Measurements from ENCODE around the gene PRTG.

Gene PRTG, protein sequence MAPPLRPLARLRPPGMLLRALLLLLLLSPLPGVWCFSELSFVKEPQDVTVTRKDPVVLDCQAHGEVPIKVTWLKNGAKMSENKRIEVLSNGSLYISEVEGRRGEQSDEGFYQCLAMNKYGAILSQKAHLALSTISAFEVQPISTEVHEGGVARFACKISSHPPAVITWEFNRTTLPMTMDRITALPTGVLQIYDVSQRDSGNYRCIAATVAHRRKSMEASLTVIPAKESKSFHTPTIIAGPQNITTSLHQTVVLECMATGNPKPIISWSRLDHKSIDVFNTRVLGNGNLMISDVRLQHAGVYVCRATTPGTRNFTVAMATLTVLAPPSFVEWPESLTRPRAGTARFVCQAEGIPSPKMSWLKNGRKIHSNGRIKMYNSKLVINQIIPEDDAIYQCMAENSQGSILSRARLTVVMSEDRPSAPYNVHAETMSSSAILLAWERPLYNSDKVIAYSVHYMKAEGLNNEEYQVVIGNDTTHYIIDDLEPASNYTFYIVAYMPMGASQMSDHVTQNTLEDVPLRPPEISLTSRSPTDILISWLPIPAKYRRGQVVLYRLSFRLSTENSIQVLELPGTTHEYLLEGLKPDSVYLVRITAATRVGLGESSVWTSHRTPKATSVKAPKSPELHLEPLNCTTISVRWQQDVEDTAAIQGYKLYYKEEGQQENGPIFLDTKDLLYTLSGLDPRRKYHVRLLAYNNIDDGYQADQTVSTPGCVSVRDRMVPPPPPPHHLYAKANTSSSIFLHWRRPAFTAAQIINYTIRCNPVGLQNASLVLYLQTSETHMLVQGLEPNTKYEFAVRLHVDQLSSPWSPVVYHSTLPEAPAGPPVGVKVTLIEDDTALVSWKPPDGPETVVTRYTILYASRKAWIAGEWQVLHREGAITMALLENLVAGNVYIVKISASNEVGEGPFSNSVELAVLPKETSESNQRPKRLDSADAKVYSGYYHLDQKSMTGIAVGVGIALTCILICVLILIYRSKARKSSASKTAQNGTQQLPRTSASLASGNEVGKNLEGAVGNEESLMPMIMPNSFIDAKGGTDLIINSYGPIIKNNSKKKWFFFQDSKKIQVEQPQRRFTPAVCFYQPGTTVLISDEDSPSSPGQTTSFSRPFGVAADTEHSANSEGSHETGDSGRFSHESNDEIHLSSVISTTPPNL

DNA sequence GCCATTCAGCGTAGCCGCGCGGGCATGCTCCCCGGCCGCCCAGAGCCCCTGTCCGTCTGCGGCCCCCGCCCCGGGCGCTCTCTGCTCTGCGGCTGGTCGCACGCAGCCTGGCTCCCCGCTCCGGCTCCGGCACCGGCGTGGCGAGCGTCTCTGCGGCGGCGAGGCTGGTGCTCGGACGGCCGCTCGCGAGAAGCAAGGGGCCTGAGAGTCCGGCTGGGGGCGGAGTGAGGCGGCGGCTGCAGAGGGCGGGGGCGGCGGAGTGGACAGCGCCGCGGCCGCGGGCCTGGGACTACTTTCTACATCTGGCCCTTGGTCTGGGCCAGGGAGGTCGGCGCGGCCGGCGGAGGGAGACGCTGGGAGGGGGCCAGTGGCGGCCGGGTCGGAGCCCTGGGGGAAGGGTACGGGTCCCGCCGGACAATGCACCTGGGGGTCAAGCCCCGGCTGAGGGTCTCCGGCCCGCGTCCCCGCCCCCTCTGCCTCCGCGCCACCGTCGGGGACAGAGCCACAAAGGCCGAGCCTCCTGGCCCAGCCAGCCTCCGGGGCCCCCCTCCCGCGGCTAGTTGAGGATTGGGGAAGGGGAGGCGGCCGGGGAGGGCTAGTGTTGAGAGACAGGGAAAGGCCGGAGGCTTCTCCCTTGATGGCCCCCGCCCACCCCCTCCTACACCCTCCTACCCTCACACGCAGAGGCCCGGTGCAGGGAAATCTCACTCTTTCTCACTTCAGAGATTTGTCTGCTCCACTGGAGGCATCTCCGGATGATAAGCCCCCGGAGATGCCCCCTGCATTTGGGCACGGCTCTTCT lies at the start of gene PRTG:
Gene PRTG, minus strand, starts transcription at position 226 of the 802 bp plus-strand sequence. Its CDS starts 221 bp downstream, at position 5.
- Histone ChIP-seq H3K27ac (no peak within 1 kb of the TSS), H3K4me3 (IDR thresholded peaks at IDR 0.05; ENCODE audit: insufficient read depth, low read depth, low read length) (no peak within 1 kb of the TSS), H4K20me1 (ENCODE audit: insufficient read depth) (no peaks in the 10 kb centered on the region), H3K9ac (peak within 1 kb of the TSS; percentile 50; the same call in 1 of the 2 replicates), H3K4me1 (ENCODE audit: low read depth, poor library complexity, severe bottlenecking) (no peaks in the 10 kb centered on the region), H3K79me2 (ENCODE audit: insufficient read depth, low read depth) (no peaks in the 10 kb centered on the region), H3K4me2 (peak within 1 kb of the TSS; percentile 27), H2AFZ (ENCODE audit: low read depth) (peak within 1 kb of the TSS; percentile 80), H3K36me3 (ENCODE audit: insufficient read depth) (no peaks in the 10 kb centered on the region), H3K27me3 (ENCODE audit: insufficient read depth, low read depth) (no peaks in the 10 kb centered on the region; the same call in 1 of the 2 replicates)
- TF ChIP-seq, protein P1, sequence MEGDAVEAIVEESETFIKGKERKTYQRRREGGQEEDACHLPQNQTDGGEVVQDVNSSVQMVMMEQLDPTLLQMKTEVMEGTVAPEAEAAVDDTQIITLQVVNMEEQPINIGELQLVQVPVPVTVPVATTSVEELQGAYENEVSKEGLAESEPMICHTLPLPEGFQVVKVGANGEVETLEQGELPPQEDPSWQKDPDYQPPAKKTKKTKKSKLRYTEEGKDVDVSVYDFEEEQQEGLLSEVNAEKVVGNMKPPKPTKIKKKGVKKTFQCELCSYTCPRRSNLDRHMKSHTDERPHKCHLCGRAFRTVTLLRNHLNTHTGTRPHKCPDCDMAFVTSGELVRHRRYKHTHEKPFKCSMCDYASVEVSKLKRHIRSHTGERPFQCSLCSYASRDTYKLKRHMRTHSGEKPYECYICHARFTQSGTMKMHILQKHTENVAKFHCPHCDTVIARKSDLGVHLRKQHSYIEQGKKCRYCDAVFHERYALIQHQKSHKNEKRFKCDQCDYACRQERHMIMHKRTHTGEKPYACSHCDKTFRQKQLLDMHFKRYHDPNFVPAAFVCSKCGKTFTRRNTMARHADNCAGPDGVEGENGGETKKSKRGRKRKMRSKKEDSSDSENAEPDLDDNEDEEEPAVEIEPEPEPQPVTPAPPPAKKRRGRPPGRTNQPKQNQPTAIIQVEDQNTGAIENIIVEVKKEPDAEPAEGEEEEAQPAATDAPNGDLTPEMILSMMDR (conservative IDR thresholded peaks at IDR 0.05; ENCODE audit: low read depth, low read length): no peak

DNA sequence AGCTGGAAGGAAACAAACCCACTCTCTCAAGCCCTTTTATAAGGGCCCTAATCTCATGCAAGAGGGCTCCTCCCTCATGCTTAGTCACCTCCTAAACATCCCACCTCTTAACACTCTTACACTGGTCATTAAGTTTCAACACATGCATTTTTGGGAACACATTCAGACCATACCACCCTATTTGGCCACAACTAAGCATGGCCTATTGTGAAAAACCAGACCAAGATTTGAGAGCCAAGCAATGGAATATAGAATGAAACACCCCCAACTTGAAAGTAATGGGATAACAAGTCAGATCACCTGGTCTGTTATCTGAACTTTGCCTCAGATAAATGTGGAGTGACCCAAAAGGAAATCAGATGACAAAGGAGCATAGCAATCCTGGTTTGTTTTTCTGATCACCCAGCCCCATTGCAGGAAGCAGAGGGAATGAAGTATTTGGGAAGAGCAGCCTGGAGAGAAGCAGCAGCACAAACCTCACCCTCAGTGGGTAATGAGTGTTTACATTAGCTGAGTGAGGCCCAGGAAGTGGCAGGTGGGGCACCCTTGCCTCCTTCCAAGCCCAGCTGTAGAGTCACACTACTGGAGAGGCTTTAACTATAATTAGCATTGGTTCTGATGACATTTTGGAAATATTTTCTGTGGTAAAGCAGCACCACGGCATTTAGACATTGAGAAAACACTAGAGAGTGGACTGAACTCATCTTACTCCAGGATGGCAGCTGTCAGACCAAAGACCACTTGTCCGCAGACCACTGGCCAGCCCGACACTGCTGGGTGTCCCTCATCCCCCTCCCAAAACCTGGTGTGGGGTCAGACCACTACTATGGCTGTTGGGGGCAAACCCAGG lies 48.8 kb upstream of the PRTG start:
- Histone ChIP-seq H3K4me2 (no peak overlapping the region), H3K27me3 (ENCODE audit: insufficient read depth, low read depth) (no peaks in the 10 kb centered on the region), H2AFZ (ENCODE audit: low read depth) (no peak overlapping the region), H3K4me3 (IDR thresholded peaks at IDR 0.05; ENCODE audit: insufficient read depth, low read depth, low read length) (no peak overlapping the region), H4K20me1 (ENCODE audit: insufficient read depth) (no peaks in the 10 kb centered on the region), H3K9ac (no peak overlapping the region), H3K79me2 (ENCODE audit: insufficient read depth, low read depth) (no peaks in the 10 kb centered on the region), H3K36me3 (ENCODE audit: insufficient read depth) (no peaks in the 10 kb centered on the region), H3K4me1 (ENCODE audit: low read depth, poor library complexity, severe bottlenecking) (peaks cover 4% of the 10 kb centered on the region), H3K27ac (no peak overlapping the region)
- TF ChIP-seq, protein P1 (conservative IDR thresholded peaks at IDR 0.05; ENCODE audit: low read depth, low read length): no peak

DNA sequence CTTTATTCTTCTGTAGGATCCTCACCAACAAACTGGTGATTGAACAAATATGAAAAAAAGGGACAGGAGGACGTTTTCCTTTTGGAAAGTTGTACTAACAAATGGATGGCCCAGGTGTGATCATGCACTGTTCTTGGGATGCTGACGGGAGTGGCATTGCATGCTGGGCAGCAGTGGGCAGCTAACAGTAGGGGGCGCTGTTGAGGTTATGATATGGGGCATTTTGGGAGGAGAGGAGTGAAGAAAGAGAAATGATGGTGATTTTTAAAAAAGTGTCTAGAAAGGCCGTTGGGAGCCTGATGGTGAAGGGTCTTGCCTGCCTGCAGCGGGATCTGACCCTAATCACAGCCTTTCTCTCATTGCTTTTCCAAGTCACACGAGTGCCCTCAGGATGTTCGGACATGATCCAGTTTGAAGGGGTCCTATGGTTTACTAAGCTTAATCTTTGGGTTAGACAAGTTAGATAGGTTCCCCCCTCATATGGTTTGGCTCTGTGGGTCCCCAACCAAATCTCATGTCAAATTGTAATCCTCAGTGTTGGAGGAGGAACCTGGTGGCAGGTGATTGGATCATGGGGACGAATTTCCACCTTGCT lies 46.2 kb upstream of the PRTG start:
- Histone ChIP-seq H3K4me1 (ENCODE audit: low read depth, poor library complexity, severe bottlenecking) (peaks cover 4% of the 10 kb centered on the region), H3K4me2 (no peak overlapping the region), H3K36me3 (ENCODE audit: insufficient read depth) (no peaks in the 10 kb centered on the region), H3K27me3 (ENCODE audit: insufficient read depth, low read depth) (no peaks in the 10 kb centered on the region), H4K20me1 (ENCODE audit: insufficient read depth) (no peaks in the 10 kb centered on the region), H2AFZ (ENCODE audit: low read depth) (no peak overlapping the region), H3K9ac (no peak overlapping the region), H3K4me3 (IDR thresholded peaks at IDR 0.05; ENCODE audit: insufficient read depth, low read depth, low read length) (no peak overlapping the region), H3K27ac (no peak overlapping the region), H3K79me2 (ENCODE audit: insufficient read depth, low read depth) (no peaks in the 10 kb centered on the region)
- TF ChIP-seq, protein P1 (conservative IDR thresholded peaks at IDR 0.05; ENCODE audit: low read depth, low read length): peak; percentile 57

Measured in KMS-11 (cell line).